Thyroid gland (tissue), 4 donors: ENCODE data around the gene SMIM23. TPM values are rescaled to one million over a fixed set of nuclear protein-coding genes. Genes with fewer than 3 reads are reported as not detected.

Experiments used
- DNase-seq, 2 donors: peaks; one replicate each; pipeline ENCODE4 v3.0.0-alpha.2; 2019
- H3K27ac ChIP-seq, 3 donors: fragments of 200-600 bp; sonication (generic); 1 replicate in 2 of 3; 2 replicates in 1 of 3; pipeline ENCODE4 v1.5.1; 2016 to 2019; ENCODE audit warnings: mild to moderate bottlenecking in 1 of 3, moderate library complexity in 1 of 3
- H3K27me3 ChIP-seq: fragments of 200-600 bp; sonication (generic); one replicate; pipeline ENCODE4 v1.5.1; 2019
- H3K36me3 ChIP-seq, 2 donors: fragments of 200-600 bp; sonication (generic); one replicate each; pipeline ENCODE4 v1.5.1; 2016 to 2019
- H3K4me1 ChIP-seq, 2 donors: fragments of 200-600 bp; sonication (generic); one replicate each; pipeline ENCODE4 v1.5.1; 2017 to 2019
- H3K4me3 ChIP-seq, 3 donors: fragments of 200-600 bp; sonication (generic); replicated peaks in 1 of 3; 1 replicate in 2 of 3; 2 replicates in 1 of 3; pipeline ENCODE4 v1.5.1; 2016; ENCODE audit warnings: mild to moderate bottlenecking in 1 of 3
- H3K9me3 ChIP-seq: fragments of 200-600 bp; sonication (generic); one replicate; pipeline ENCODE4 v1.5.1; 2017
- POLR2A ChIP-seq, 2 donors: fragments of 450-650 bp; IDR thresholded peaks; one replicate each; pipeline ENCODE4 v1.6.1; 2017; ENCODE audit warnings: antibody characterized with exemption in 2 of 2, mild to moderate bottlenecking in 2 of 2, moderate library complexity in 1 of 2
- WGBS, 2 donors: methylation state at CpG; one replicate each; pipeline ENCODE4 v1.1.5; 2017; 5-methylcytosine and 5-hydroxymethylcytosine counted together
- intact Hi-C: fragments of 100-400 bp; cut with DNase I; formaldehyde crosslinking; loops from one replicate; pipeline ENCODE4 v1.15.1; 2023
- total RNA-seq, 4 donors: library from RNA; depleted of rRNA; stranded (reverse); fragments of >200 nt; gene quantifications; one replicate each; pipeline ENCODE4 v1.2.3, GENCODE V29; 2016
- TF ChIP-seq, protein P1 (sequence below), 6 experiments: fragments of 200-600 bp in 3 of 6; fragments of 450-650 bp in 3 of 6; sonication (generic) in 3 of 6; IDR thresholded peaks; one replicate each; pipeline ENCODE4 v1.5.1; 2016 to 2019; ENCODE audit warnings: antibody characterized with exemption in 6 of 6, mild to moderate bottlenecking in 2 of 6, inconsistent platforms in 1 of 6, moderate library complexity in 1 of 6

SMIM23 gene
- total RNA-seq, 4 donors from 2014 or later = not detected

GRCh38 chr5:171834461-171834860, 48.8 kb downstream of the SMIM23 start:
- intact Hi-C loops = no loop called here
- 94% methylated on average over 2 of the region's 2 CpGs for WGBS, 2 donors
- no peak for DNase-seq
- Histone ChIP-seq H3K9me3 (no peaks in the 10 kb centered on the region), H3K4me3 (no peak overlapping the region), H3K27me3 (no peaks in the 10 kb centered on the region), H3K4me1 (no peaks in the 10 kb centered on the region), H3K36me3 (no peaks in the 10 kb centered on the region), H3K27ac (no peak overlapping the region)
- TF ChIP-seq, protein P1, sequence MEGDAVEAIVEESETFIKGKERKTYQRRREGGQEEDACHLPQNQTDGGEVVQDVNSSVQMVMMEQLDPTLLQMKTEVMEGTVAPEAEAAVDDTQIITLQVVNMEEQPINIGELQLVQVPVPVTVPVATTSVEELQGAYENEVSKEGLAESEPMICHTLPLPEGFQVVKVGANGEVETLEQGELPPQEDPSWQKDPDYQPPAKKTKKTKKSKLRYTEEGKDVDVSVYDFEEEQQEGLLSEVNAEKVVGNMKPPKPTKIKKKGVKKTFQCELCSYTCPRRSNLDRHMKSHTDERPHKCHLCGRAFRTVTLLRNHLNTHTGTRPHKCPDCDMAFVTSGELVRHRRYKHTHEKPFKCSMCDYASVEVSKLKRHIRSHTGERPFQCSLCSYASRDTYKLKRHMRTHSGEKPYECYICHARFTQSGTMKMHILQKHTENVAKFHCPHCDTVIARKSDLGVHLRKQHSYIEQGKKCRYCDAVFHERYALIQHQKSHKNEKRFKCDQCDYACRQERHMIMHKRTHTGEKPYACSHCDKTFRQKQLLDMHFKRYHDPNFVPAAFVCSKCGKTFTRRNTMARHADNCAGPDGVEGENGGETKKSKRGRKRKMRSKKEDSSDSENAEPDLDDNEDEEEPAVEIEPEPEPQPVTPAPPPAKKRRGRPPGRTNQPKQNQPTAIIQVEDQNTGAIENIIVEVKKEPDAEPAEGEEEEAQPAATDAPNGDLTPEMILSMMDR (IDR thresholded peaks at IDR 0.05) = no peak
- TF ChIP-seq POLR2A (IDR thresholded peaks at IDR 0.05) = no peak

GRCh38 chr5:171835066-171835465, 49.4 kb downstream of the SMIM23 start:
- no peak for DNase-seq
- no peaks in the 10 kb centered on the region for H3K27me3 ChIP-seq
- H3K4me1 ChIP-seq = no peaks in the 10 kb centered on the region
- no peaks in the 10 kb centered on the region for H3K36me3 ChIP-seq
- TF ChIP-seq, protein P1 (IDR thresholded peaks at IDR 0.05) = no peak
- TF ChIP-seq POLR2A (IDR thresholded peaks at IDR 0.05) = no peak
- intact Hi-C loops = no loop called here
- H3K9me3 ChIP-seq = no peaks in the 10 kb centered on the region
- no peak overlapping the region for H3K27ac ChIP-seq
- no peak overlapping the region for H3K4me3 ChIP-seq
- WGBS, 2 donors = 77 to 84% methylated on average over 7 of the region's 7 CpGs

DNA sequence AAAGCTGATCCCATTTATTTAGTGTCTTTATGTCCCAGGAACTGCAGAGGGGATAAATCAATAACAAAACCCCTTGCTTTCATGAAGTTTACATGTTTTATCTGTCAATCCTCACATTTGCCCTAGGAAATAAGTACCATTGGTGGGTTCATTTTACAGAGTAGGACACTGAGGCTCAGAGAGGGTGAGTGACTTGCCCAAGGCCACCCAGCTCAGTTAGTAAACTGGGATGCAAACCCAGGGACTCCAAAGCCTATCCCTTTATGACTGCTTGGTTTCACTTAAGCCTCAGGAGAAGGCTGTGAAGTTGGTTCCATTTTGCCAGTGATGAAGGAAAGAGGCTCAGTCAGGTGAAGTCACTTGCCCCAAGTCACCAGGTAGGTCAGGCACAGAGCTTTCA, 51.9 kb downstream of the SMIM23 start:
- Histone ChIP-seq H3K4me3 (no peak overlapping the region), H3K36me3 (no peaks in the 10 kb centered on the region), H3K27ac (no peak overlapping the region), H3K4me1 (no peaks in the 10 kb centered on the region), H3K27me3 (no peaks in the 10 kb centered on the region), H3K9me3 (no peaks in the 10 kb centered on the region)
- intact Hi-C loops = no loop called here
- no peak for DNase-seq
- TF ChIP-seq, protein P1 (IDR thresholded peaks at IDR 0.05) = no peak
- no peak for TF ChIP-seq POLR2A (IDR thresholded peaks at IDR 0.05)

DNA sequence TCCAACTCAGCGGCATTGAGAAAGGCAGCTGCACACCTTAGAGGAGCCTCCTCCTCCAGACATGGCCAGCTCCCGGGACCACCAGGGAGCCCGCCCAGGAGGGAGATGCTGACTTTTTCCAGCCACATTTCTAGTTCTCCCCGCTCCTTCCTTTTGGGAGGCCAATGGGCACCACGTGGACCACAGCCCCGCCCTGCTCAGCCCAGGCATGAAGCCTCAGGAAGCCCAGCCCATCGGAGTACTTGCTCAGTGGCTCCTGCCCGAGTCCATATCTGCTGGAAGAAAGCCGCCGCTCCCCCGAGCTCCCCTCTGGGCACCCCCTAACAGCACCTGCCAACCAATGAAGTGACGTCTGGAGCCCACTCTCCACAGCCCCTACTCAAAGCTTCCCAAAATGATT, 52.4 kb downstream of the SMIM23 start:
- Histone ChIP-seq H3K36me3 (no peaks in the 10 kb centered on the region), H3K9me3 (no peaks in the 10 kb centered on the region), H3K27ac (no peak overlapping the region), H3K4me3 (no peak overlapping the region), H3K4me1 (no peaks in the 10 kb centered on the region), H3K27me3 (no peaks in the 10 kb centered on the region)
- DNase-seq = no peak
- WGBS, 2 donors = 68 to 74% methylated on average over 11 of the region's 12 CpGs
- no peak for TF ChIP-seq POLR2A (IDR thresholded peaks at IDR 0.05)
- TF ChIP-seq, protein P1 (IDR thresholded peaks at IDR 0.05) = no peak
- intact Hi-C loops = no loop called here

DNA sequence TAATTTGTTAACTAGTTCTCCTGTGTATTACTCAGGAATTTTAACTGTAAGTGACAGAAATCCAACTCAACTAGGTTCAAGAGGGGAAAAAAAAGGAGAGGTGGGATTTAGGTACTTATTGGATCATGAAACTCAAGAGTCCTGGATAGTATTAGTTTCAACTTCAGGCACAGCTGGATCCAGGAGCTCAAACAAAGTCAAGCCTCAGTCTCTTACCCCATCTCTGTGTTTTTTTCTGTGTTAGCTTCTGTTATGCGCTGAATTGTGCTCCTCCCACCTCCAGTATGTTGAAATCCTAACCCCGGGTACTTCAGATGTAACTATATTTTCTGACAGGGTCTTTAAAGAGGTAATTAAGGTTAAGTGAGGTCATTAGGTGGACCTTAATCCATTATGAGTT, 53.5 kb downstream of the SMIM23 start:
- Histone ChIP-seq H3K36me3 (no peaks in the 10 kb centered on the region), H3K4me3 (no peak overlapping the region), H3K9me3 (no peaks in the 10 kb centered on the region), H3K27ac (no peak overlapping the region), H3K27me3 (no peaks in the 10 kb centered on the region), H3K4me1 (no peaks in the 10 kb centered on the region)
- no peak for DNase-seq
- WGBS, 2 donors = 92 to 94% methylated on average over 2 of the region's 2 CpGs
- TF ChIP-seq POLR2A (IDR thresholded peaks at IDR 0.05) = no peak
- TF ChIP-seq, protein P1 (IDR thresholded peaks at IDR 0.05) = no peak
- intact Hi-C loops = no loop called here
